GM19240 (cell line): Measurements from ENCODE around the gene EID3.
"Not testable (repeated sequence)": the region's sequence is repeated elsewhere in the genome, so short reads cannot be mapped to it uniquely, and the experiment has no call there.

Source experiments
- DNase-seq: peaks from one replicate; pipeline ENCODE4 v3.0.0; 2011; ENCODE audit warnings: low spot score; ENCODE audit not compliant: insufficient read length

EID3 gene

GRCh38 chr12:104312202-104312601 lies 8.7 kb downstream of the EID3 start:
- no peak for DNase-seq

DNA sequence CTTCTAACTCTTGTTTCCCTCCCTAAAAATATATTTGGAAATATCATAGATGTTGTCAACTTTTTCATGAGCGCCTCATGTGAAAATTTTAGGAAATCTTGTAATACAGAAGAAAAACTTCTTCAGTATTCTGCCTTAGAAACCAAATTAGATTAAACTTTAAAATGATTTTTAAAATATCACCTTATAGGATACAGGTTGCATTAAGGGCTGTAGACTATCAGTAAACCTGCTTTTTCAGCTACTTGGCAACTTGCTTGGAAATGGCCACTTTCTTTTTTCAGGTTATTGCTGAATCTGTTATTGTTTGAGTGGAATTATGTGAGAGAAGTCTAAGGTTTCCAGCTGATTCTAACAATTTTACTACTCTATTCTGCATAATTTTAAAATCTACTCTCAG lies 9.1 kb downstream of the EID3 start:
- no peak for DNase-seq

- DNase-seq = no peak
These were observed 10.2 kb downstream of the EID3 start for GRCh38 chr12:104313568-104314241.

DNA sequence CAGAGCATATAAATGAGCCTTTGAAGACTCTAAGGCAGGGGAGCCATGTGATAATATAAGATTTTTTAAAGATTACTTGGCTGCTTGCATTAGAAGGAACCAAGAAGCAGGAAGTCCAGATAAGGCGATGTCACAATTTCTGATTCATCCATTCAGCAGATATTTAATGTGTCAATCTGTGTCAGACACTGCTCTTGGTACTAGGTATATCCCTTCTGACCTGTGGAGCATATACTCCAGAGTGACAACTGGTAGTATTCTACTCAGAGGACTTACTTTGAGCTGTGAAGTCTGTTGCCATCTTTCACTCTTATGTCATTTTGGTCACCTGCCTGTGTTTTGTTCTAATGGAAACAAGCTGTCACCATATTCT lies 10.7 kb downstream of the EID3 start:
- DNase-seq = no peak

GRCh38 chr12:104315326-104316224 lies 12.0 kb downstream of the EID3 start:
- no peak for DNase-seq

GRCh38 chr12:104316936-104317335 lies 13.4 kb downstream of the EID3 start:
- no peak for DNase-seq

- DNase-seq = no peak
These were observed 14.1 kb downstream of the EID3 start for GRCh38 chr12:104317538-104318210.

DNA sequence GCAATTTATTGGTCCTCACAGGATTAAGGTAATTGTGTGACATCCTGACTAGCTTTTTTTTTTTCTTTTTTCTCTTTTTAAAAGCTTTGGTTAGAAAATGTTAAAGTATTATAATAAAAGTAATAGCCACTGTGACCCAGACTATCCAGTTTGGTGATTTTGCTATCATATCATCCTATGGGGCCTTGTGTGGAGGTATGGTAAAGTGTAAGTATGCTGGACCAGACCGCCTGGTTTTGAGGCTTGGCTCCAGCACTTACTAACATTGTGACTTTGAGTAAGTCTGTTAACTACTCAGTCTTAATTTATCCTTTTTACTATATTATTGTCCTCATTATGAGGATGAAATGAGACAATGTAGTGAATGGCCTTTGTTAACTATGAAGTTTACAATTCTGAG lies 15.5 kb downstream of the EID3 start:
- DNase-seq = no peak

GRCh38 chr12:104319918-104320626 lies 16.5 kb downstream of the EID3 start:
- DNase-seq = no peak

GRCh38 chr12:104320627-104321024 lies 17.1 kb downstream of the EID3 start:
- no peak for DNase-seq

GRCh38 chr12:104321949-104322348 lies 18.4 kb downstream of the EID3 start:
- DNase-seq = no peak

- DNase-seq = not testable (repeated sequence)
These were observed 19.0 kb downstream of the EID3 start for GRCh38 chr12:104322533-104322932.

GRCh38 chr12:104323899-104324298 lies 20.4 kb downstream of the EID3 start:
- no peak for DNase-seq

- not testable (repeated sequence) for DNase-seq
These were observed 24.7 kb downstream of the EID3 start for GRCh38 chr12:104328278-104328677.

GRCh38 chr12:104328790-104329189 lies 25.3 kb downstream of the EID3 start:
- no peak for DNase-seq

DNA sequence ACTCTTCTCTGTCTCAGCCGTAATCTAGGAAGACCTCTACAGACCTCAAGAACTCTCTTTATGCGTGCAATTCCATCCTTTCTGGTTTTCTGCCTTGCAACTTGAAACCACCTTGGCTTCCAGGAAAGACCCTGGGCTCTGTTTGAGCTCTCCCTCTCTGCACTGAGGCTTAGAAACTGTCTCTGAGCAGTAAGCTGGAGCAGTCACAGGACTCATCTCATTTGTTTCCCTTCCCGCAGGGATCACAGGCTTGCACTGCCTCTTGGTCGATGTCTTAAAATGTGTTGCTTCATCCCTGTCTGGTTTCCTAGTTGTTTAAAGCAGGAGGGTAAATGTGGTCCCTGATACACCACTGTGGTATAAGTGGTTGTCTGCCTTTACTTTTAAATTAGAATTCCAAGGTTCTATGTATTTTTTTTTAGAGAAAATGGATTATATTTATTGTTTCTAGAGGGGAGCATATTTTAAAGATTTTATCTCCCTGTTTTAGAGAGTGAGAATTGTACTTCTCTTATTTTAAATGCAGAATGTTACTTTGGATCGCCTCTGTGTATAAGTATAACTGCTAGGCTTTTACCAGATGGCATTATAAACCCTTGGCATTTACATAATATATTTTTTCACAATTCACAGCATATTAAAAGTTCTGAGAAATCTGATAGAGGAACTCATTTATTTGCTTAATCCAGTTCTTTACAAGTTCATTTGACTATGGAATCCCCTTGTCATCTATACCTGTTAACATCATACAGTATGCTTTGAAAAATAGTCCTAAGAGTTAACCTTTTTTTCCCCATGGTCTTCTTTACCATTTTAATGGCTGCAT lies 26.4 kb downstream of the EID3 start:
- no peak for DNase-seq

DNA sequence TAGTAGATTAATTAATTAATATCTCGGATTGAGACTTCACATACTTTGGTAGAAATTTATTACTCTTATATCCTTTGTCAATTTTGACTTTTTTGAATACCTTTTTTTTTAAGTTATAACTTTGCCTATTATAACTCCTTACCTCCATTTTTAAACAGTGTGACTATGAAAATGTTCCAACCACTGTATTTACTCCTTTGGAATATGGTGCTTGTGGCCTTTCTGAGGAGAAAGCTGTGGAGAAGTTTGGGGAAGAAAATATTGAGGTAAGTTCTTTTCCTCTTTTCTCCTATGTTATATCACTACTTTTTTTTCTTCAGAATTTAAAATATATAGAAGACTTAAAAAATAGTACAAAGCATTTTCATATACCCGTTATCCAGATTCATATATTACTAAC lies 27.8 kb downstream of the EID3 start:
- DNase-seq = no peak

DNA sequence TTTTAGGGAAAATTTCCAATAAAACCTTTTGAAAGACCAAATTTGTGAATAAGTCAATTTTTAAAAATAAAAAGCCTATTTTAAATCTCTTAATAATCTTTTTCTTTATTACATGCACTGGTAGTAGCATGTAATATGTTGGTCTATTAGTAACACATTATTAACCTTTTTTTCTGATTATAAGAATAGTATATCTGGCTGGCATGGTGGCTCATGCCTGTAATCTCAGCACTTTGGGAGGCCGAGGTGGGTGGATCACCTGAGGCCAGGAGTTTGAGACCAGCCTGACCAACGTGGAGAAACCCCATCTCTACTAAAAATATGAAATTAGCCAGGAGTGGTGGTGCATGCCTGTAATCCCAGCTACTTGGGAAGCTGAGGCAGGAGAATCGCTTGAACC lies 28.7 kb downstream of the EID3 start:
- not testable (repeated sequence) for DNase-seq

- DNase-seq = no peak
These were observed 30.2 kb downstream of the EID3 start for GRCh38 chr12:104333692-104334255.

DNA sequence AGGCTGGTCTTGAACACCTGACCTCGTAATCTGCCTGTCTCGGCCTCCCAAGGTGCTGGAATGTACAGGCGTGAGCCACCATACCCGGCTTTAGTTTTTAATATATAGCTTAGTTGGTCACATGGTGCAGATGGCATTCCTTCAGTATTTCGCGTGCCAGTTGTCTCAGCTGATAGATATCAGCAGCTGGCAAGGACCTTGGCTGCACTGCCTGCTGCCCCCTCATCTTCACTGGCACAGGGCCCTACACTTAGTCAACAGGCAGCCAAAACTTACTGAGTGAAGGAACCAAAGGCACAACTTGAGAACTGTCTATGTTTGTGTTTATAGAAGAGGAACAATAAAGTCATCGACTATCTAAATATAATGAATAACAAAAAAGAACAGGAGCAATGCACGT lies 31.0 kb downstream of the EID3 start:
- no peak for DNase-seq
